HG03342 (cell line): Measurements from ENCODE around the gene KCNN3.
"Not testable (repeated sequence)": the region's sequence is repeated elsewhere in the genome, so short reads cannot be mapped to it uniquely, and the experiment has no call there.

Experiments
- ATAC-seq: cut with Tn5 transposase; IDR thresholded peaks from one replicate; pipeline ENCODE4 v1.9.1; 2021; ENCODE audit warnings: mild to moderate bottlenecking, moderate library complexity; ENCODE audit not compliant: unreplicated experiment

The KCNN3 gene

GRCh38 chr1:154670310-154671270 lies 199.5 kb downstream of the KCNN3 start:
- ATAC-seq = not testable (repeated sequence)

DNA sequence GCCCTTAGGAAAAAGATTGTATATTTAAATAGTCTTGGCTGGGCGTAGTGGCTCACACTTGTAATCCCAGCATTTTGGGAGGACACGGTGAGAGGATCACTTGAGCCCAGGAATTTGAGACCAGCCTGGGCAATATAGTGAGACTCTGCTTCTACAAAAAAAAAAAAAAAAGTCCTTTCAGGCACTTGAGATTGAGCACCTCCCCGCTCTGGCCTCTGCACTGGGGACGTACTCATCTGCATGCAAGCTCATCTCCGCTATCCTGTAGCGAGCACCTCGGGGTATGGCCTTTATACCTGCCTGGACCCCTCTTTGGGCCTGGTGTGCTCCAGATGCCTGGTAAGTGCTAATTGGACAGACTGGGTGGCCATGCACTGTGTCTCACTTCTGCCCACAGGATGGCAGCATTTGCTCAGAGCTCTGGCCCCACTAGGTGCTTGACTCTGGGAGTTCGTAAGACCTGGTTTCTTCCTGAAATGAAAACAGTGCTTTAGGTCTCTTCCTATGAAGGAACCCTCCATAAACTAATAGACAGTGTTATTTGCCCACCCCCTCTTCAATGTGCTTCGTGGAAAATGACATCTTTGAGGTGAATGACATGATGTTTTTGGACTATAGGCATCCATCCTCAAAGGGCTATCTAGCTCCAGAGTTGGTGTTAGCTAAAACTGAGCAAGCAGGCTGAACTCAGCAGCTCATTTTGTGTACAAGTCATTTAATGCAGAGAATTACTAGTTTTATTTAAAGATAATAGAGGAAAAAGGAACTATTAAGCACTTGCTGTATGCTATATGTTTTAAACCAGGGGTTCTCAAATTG lies 200.4 kb downstream of the KCNN3 start:
- peak; percentile 53 for ATAC-seq

DNA sequence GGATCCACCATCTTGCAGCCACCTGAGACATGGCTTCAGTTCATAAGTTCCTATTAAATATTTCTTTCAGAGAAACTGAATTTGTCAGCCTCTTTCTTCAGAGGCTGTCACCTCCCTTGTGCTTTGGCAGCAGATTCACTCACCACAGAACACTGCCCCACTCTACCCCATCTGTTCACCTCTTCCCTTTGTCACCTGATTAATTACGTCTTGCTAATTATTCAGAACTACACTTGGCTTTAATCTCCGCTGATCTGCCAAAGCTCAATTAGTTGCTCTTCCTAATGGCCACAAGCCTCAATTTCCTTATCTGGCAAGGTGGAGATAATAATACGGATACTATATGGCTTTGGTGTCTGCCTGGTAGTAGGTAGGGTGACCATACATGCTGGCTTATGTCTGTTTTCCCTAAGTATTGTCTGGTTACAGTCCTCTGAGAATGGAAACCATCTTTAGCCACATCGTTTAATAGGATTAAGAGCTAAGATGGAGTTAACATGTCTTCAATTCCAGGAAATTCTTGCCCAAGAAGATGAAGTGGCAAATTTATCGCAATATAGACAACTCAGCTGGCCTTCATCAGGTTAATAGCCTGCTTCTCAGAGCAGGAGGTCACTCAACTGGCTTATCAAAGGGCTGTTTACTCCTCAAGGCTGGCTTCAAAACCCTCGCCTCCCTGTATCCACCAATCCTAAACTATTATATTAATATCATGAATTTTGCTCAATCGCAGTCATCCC lies 203.9 kb downstream of the KCNN3 start:
- ATAC-seq = no peak

- no peak for ATAC-seq
These were observed 205.6 kb downstream of the KCNN3 start for GRCh38 chr1:154664331-154665002.

GRCh38 chr1:154663471-154664060 lies 206.5 kb downstream of the KCNN3 start:
- no peak for ATAC-seq

- no peak for ATAC-seq
These were observed 209.0 kb downstream of the KCNN3 start for GRCh38 chr1:154661110-154661509.

- no peak for ATAC-seq
These were observed 210.1 kb downstream of the KCNN3 start for GRCh38 chr1:154659823-154660592.

DNA sequence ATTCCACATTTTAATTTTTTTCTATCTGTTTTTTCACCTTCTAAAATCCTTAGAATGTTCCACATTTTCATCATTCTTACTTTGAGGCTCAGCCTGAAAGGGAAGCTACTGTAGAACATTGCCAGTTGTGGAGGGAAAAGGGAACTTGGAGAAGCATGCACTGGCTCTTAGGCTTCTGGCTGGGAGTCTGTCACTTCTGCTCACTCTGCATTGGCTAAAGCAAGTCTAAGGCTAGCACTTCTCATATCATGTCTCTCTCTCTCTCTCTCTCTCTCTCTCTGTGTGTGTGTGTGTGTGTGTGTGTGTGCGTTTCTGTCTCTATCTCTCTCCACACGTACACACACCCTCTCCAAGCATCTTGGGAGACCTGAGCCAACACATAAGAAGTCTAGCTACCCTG lies 212.5 kb downstream of the KCNN3 start:
- no peak for ATAC-seq

DNA sequence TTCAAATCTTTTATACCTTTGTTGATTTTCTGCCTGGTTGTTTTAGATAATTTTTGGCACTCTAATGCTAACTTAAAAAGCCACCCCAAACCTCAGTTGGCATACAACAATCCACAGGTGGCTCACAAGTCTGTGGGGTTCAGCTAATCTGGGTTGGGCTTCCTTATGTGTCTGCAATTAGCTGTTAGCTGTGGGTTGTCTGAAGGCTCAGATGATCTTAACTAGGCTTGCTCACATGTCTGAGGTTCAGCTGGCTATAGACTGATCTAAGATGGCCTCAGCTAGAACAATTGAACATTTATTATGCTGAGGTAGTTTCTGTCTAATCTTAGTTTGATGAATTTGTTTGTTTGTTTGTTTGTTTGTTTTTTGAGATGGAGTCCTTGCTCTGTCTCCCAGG lies 217.2 kb downstream of the KCNN3 start:
- no peak for ATAC-seq
